Neuronal stem cell (in vitro differentiated cells): ENCODE data around the gene C1S.

Experiments
- DNase-seq: peaks from one replicate; pipeline ENCODE4 v3.0.0-alpha.2; 2013; ENCODE audit warnings: low spot score
- H2AFZ ChIP-seq: one replicate; pipeline ENCODE4 v1.6.1; 2013; ENCODE audit warnings: mild to moderate bottlenecking, low read length, inconsistent platforms
- H2AK5ac ChIP-seq: 2 replicates; pipeline ENCODE4 v1.6.1; 2013; ENCODE audit warnings: low read depth, mild to moderate bottlenecking, inconsistent platforms, low read length, moderate library complexity, mixed read lengths
- H2BK120ac ChIP-seq: 2 replicates; pipeline ENCODE4 v1.6.1; 2013; ENCODE audit warnings: low read depth, mild to moderate bottlenecking, inconsistent platforms, low read length, moderate library complexity, mixed read lengths
- H2BK12ac ChIP-seq: one replicate; pipeline ENCODE4 v1.6.1; 2013; ENCODE audit warnings: low read length, inconsistent platforms
- H2BK15ac ChIP-seq: 2 replicates; pipeline ENCODE4 v1.6.1; 2013; ENCODE audit warnings: mild to moderate bottlenecking, low read length, inconsistent platforms, mixed read lengths
- H2BK5ac ChIP-seq: one replicate; pipeline ENCODE4 v1.6.1; 2013; ENCODE audit warnings: inconsistent platforms, mild to moderate bottlenecking, low read length, moderate library complexity
- H3K14ac ChIP-seq: one replicate; pipeline ENCODE4 v1.6.1; 2013; ENCODE audit warnings: low read length, inconsistent platforms
- H3K18ac ChIP-seq: 2 replicates; pipeline ENCODE4 v1.6.1; 2013; ENCODE audit warnings: low read length, inconsistent platforms
- H3K23ac ChIP-seq: 2 replicates; pipeline ENCODE4 v1.6.1; 2013; ENCODE audit warnings: low read depth, mild to moderate bottlenecking, mixed read lengths, low read length, inconsistent platforms; ENCODE audit not compliant: poor library complexity
- H3K27ac ChIP-seq: replicated peaks from 3 replicates; pipeline ENCODE4 v1.5.1; 2013; ENCODE audit warnings: low read length, inconsistent platforms
- H3K27me3 ChIP-seq, 3 experiments: 2 replicates each; pipeline ENCODE4 v1.6.1; 2013; ENCODE audit warnings: low read length in 3 of 3, mild to moderate bottlenecking in 2 of 3, inconsistent platforms in 1 of 3, low read depth in 1 of 3, mixed read lengths in 1 of 3, moderate library complexity in 1 of 3; ENCODE audit not compliant: control insufficient read depth in 3 of 3, insufficient read depth in 3 of 3
- H3K36me3 ChIP-seq, 2 donors: replicated peaks in 1 of 2; 2 replicates each; pipeline ENCODE4 v1.6.1; 2013; ENCODE audit warnings: low read length in 2 of 2; ENCODE audit not compliant: control insufficient read depth in 2 of 2, insufficient read depth in 2 of 2
- H3K4ac ChIP-seq: 2 replicates; pipeline ENCODE4 v1.6.1; 2013; ENCODE audit warnings: inconsistent platforms, mild to moderate bottlenecking, low read length, moderate library complexity
- H3K4me1 ChIP-seq, 2 donors: 1 replicate in 1 of 2; 2 replicates in 1 of 2; pipeline ENCODE4 v1.6.1; 2013; ENCODE audit warnings: low read length in 2 of 2, low read depth in 1 of 2; ENCODE audit not compliant: control insufficient read depth in 2 of 2, insufficient read depth in 1 of 2
- H3K4me2 ChIP-seq: one replicate; pipeline ENCODE4 v1.6.1; 2013; ENCODE audit warnings: mild to moderate bottlenecking, low read length, inconsistent platforms; ENCODE audit not compliant: insufficient read depth, poor library complexity, severe bottlenecking
- H3K4me3 ChIP-seq, 2 donors: 2 replicates each; pipeline ENCODE4 v1.5.1; 2013; ENCODE audit warnings: low read length in 2 of 2, mild to moderate bottlenecking in 2 of 2, inconsistent platforms in 1 of 2, moderate library complexity in 1 of 2
- H3K79me1 ChIP-seq: one replicate; pipeline ENCODE4 v1.6.1; 2013; ENCODE audit warnings: low read depth, mild to moderate bottlenecking, inconsistent platforms, low read length, moderate library complexity
- H3K9ac ChIP-seq: one replicate; pipeline ENCODE4 v1.6.1; 2013; ENCODE audit warnings: mild to moderate bottlenecking, low read depth, low read length, inconsistent platforms; ENCODE audit not compliant: poor library complexity
- H3K9me3 ChIP-seq, 2 donors: replicated peaks in 1 of 2; 2 replicates each; pipeline versions ENCODE3 to v1.6.1; 2013; ENCODE audit warnings: low read length in 2 of 2, mild to moderate bottlenecking in 2 of 2, inconsistent platforms in 1 of 2, low read depth in 1 of 2, mixed read lengths in 1 of 2, moderate library complexity in 1 of 2; ENCODE audit not compliant: control insufficient read depth in 2 of 2, insufficient read depth in 1 of 2
- H4K8ac ChIP-seq: one replicate; pipeline ENCODE4 v1.6.1; 2013; ENCODE audit warnings: low read depth, mild to moderate bottlenecking, inconsistent platforms, low read length, moderate library complexity
- H4K91ac ChIP-seq: one replicate; pipeline ENCODE4 v1.6.1; 2013; ENCODE audit warnings: low read length, low read depth, mild to moderate bottlenecking, inconsistent platforms; ENCODE audit not compliant: poor library complexity
- WGBS, 2 donors: extraction: QIAGEN DNeasy Blood & Tissue Kit; methylation state at CpG; one replicate each; pipeline ENCODE4 v1.1.7; 2013; ENCODE audit warnings: missing lambda C conversion rate in 2 of 2, mixed read lengths in 1 of 2; ENCODE audit not compliant: insufficient read length in 2 of 2, insufficient replicate concordance in 1 of 2; ENCODE audit errors: extremely low coverage in 2 of 2; 5-methylcytosine and 5-hydroxymethylcytosine counted together

C1S gene

DNA sequence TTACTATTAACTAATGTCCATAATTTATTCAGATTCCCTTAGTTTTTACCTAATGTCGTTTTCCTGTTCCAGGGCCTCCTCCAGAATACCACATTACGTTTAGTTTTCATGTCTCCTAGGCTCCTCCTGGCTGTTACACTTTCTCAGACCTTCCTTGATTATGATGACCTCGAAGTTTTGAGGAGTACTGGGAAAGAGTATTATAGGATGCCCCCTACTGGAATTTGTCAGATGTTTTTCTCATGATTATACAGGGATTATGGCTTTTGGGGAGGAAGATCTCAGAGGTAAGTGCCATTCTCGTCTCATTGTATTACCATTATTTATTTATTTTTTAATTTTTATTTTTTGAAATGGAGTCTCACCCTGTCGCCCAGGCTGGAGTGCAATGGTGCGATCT, 17.7 kb upstream of the C1S start:
- Histone ChIP-seq H3K27me3 (no peaks in the 10 kb centered on the region), H3K36me3 (no peaks in the 10 kb centered on the region), H2AK5ac (no peak overlapping the region), H3K4me3 (no peak overlapping the region), H3K4me2 (no peak overlapping the region), H4K91ac (no peak overlapping the region), H3K4me1 (peaks cover 2% of the 10 kb centered on the region in 2 donors), H4K8ac (no peak overlapping the region), H3K9ac (no peak overlapping the region), H3K79me1 (no peaks in the 10 kb centered on the region), H3K23ac (no peak overlapping the region), H3K14ac (no peak overlapping the region), H3K9me3 (no peaks in the 10 kb centered on the region), H2BK15ac (no peak overlapping the region), H3K4ac (no peak overlapping the region), H2AFZ (no peak overlapping the region), H2BK120ac (no peak overlapping the region), H3K18ac (no peak overlapping the region), H2BK12ac (no peak overlapping the region), H2BK5ac (no peak overlapping the region), H3K27ac (no peak overlapping the region)
- DNase-seq: no peak
- WGBS, 2 donors: no CpG with 5 or more reads among the region's 6 CpGs

DNA sequence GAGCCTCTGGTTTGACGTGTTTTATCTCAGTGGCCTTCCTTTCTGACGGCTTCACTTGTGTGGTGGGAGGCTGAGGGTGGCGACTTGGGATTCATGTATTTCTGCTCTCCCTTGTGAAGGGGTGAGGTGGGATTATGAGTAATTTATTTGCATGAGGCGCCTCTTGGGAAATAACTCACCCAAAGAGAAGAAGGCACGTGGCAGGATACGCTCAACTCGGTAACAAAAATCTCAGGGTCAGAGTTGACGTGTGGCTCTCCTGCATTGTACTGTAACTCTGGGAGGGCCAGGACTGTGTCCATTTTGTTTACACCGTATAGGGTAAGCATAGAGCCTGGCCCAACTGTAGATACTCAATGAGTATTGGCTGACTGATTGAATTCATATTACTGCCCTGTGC, 14.6 kb upstream of the C1S start:
- no peak for DNase-seq
- H3K27ac ChIP-seq: no peak overlapping the region
- peaks cover 0 to 2% of the 10 kb centered on the region in 2 donors for H3K4me1 ChIP-seq
- H2BK120ac ChIP-seq: no peak overlapping the region
- no CpG with 5 or more reads among the region's 9 CpGs for WGBS, 2 donors
- H3K4me3 ChIP-seq: no peak overlapping the region
- no peak overlapping the region for H4K8ac ChIP-seq
- no peak overlapping the region for H3K4ac ChIP-seq
- H3K23ac ChIP-seq: no peak overlapping the region
- H2AFZ ChIP-seq: no peak overlapping the region
- H3K18ac ChIP-seq: no peak overlapping the region
- no peak overlapping the region for H3K9ac ChIP-seq
- no peaks in the 10 kb centered on the region for H3K36me3 ChIP-seq
- no peak overlapping the region for H2AK5ac ChIP-seq
- H2BK5ac ChIP-seq: no peak overlapping the region
- H2BK15ac ChIP-seq: no peak overlapping the region
- peaks cover 0 to 5% of the 10 kb centered on the region in 2 donors for H3K9me3 ChIP-seq
- no peaks in the 10 kb centered on the region for H3K27me3 ChIP-seq
- no peaks in the 10 kb centered on the region for H3K79me1 ChIP-seq
- H3K14ac ChIP-seq: no peak overlapping the region
- H2BK12ac ChIP-seq: no peak overlapping the region
- no peak overlapping the region for H3K4me2 ChIP-seq
- H4K91ac ChIP-seq: no peak overlapping the region

DNA sequence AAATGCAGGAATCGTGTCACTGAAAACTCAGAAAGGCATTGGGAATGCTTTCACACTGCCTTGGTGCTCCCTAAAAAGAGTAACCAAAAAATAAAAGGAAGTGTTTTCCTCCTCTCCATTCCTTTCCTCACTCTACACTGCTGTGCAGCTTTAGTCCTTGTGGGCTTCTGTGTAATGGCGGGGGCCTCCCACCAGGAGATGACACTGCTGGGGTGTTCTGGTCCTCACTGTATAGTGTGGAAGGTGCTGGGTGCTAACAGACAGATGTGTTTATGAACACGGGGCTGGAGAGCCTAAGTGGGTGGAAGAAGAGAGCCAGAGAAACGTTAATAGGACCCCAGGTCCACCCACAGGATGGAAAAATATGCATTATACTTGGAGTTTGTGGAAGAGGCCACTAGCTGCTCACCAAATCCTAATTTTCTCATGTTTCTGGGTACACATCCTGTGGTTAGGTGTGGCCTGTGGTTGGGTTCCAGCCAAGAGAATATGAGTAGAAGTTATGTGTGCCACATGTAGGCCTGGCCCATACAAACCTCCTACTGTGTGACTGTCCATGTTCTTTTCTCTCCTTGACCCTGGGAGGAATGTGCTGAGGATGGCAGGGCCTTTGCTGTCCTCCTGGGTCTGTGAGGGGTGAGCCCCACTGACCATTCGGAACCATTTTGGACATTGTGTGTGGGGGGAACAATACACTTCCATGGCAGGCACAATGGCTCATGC, 14.0 kb upstream of the C1S start:
- no peak overlapping the region for H4K91ac ChIP-seq
- H3K27ac ChIP-seq: no peak overlapping the region
- no CpG with 5 or more reads among the region's 5 CpGs for WGBS, 2 donors

DNA sequence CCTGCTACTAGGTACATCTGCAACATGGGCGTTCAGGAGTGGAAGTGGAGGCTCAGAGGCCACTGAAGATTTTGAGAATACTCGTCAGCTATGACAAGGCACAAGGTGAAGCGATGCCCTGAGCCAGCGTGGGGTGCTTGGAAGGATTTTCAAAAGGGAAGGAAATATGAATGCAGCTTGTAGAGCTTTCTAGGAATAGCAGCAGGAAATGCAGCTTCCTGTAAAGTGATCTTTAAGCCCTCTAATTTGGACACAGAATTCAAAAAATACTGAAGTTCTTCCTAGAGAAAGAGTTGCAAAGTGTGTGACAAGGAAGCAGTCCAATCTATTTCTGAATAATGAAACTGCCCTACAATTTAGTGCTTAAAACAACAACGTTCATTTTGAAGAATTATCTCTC, 13.2 kb upstream of the C1S start:
- DNase-seq: no peak
- no peak overlapping the region for H4K8ac ChIP-seq
- H2BK120ac ChIP-seq: no peak overlapping the region

More for the DNA sequence above, 14.0 kb upstream of the C1S start:
- no peak overlapping the region for H3K18ac ChIP-seq
- no peak overlapping the region for H2BK5ac ChIP-seq
- H3K4me1 ChIP-seq: peaks cover 0 to 2% of the 10 kb centered on the region in 2 donors
- H2AFZ ChIP-seq: no peak overlapping the region
- H3K14ac ChIP-seq: no peak overlapping the region
- no peak overlapping the region for H3K4me2 ChIP-seq
- H2BK15ac ChIP-seq: no peak overlapping the region
- H3K4me3 ChIP-seq: no peak overlapping the region
- no peak overlapping the region for H3K23ac ChIP-seq
- no peak overlapping the region for H2BK120ac ChIP-seq
- peaks cover 0 to 5% of the 10 kb centered on the region in 2 donors for H3K9me3 ChIP-seq
- no peak overlapping the region for H3K4ac ChIP-seq
- H2BK12ac ChIP-seq: no peak overlapping the region
- no peak for DNase-seq
- peak overlapping the region; percentile 14 for H3K9ac ChIP-seq
- H2AK5ac ChIP-seq: no peak overlapping the region
- no peak overlapping the region for H4K8ac ChIP-seq
- no peaks in the 10 kb centered on the region for H3K27me3 ChIP-seq
- no peaks in the 10 kb centered on the region for H3K36me3 ChIP-seq
- H3K79me1 ChIP-seq: no peaks in the 10 kb centered on the region

More for the DNA sequence above, 13.2 kb upstream of the C1S start:
- H2BK5ac ChIP-seq: no peak overlapping the region
- H3K14ac ChIP-seq: no peak overlapping the region
- peaks cover 0 to 5% of the 10 kb centered on the region in 2 donors for H3K9me3 ChIP-seq
- H3K4me2 ChIP-seq: no peak overlapping the region
- H2AK5ac ChIP-seq: no peak overlapping the region
- H3K4me3 ChIP-seq: no peak overlapping the region
- no peak overlapping the region for H3K27ac ChIP-seq
- no peak overlapping the region for H2AFZ ChIP-seq
- no peaks in the 10 kb centered on the region for H3K27me3 ChIP-seq
- H4K91ac ChIP-seq: no peak overlapping the region
- H2BK12ac ChIP-seq: no peak overlapping the region
- peaks cover 0 to 2% of the 10 kb centered on the region in 2 donors for H3K4me1 ChIP-seq
- H3K18ac ChIP-seq: no peak overlapping the region
- H2BK15ac ChIP-seq: no peak overlapping the region
- no CpG with 5 or more reads among the region's 5 CpGs for WGBS, 2 donors
- no peaks in the 10 kb centered on the region for H3K36me3 ChIP-seq
- no peaks in the 10 kb centered on the region for H3K79me1 ChIP-seq
- no peak overlapping the region for H3K4ac ChIP-seq
- peak overlapping the region; percentile 2 for H3K9ac ChIP-seq
- H3K23ac ChIP-seq: no peak overlapping the region
